ENCODE data around the gene SPATS2L.

SPATS2L gene

GRCh38 chr2:200305797-200306195 is 697 bp upstream of the SPATS2L start:
- Histone ChIP-seq H3K36me3 (ENCODE audit: control insufficient read depth, insufficient read depth, low read length) (no peaks in the 10 kb centered on the region), H3K27me3 (replicated peaks; ENCODE audit: control insufficient read depth, insufficient read depth, low read length) (no peaks in the 10 kb centered on the region), H3K4me3 (replicated peaks; ENCODE audit: low read depth, low read length) (peak overlapping the region; percentile 80)
- no peak for TF ChIP-seq CTCF (IDR thresholded peaks at IDR 0.05; ENCODE audit: insufficient read depth, low read length, poor library complexity, severe bottlenecking)
- peak; percentile 35 for DNase-seq (ENCODE audit: extremely low read depth, insufficient read length)

GRCh38 chr2:200306931-200307723 is 634 bp downstream of the SPATS2L start:
- DNase-seq (ENCODE audit: extremely low read depth, insufficient read length), result peak; percentile 68
- no peak for TF ChIP-seq CTCF (IDR thresholded peaks at IDR 0.05; ENCODE audit: insufficient read depth, low read length, poor library complexity, severe bottlenecking)
- no peaks in the 10 kb centered on the region for H3K36me3 ChIP-seq (ENCODE audit: control insufficient read depth, insufficient read depth, low read length)
- peak overlapping the region; percentile 80 for H3K4me3 ChIP-seq (replicated peaks; ENCODE audit: low read depth, low read length)
- H3K27me3 ChIP-seq (replicated peaks; ENCODE audit: control insufficient read depth, insufficient read depth, low read length), result no peaks in the 10 kb centered on the region

- peak overlapping the region; percentile 80 for H3K4me3 ChIP-seq (replicated peaks; ENCODE audit: low read depth, low read length)
- no peak for DNase-seq (ENCODE audit: extremely low read depth, insufficient read length)
- H3K36me3 ChIP-seq (ENCODE audit: control insufficient read depth, insufficient read depth, low read length), result no peaks in the 10 kb centered on the region
- no peaks in the 10 kb centered on the region for H3K27me3 ChIP-seq (replicated peaks; ENCODE audit: control insufficient read depth, insufficient read depth, low read length)
- no peak for TF ChIP-seq CTCF (IDR thresholded peaks at IDR 0.05; ENCODE audit: insufficient read depth, low read length, poor library complexity, severe bottlenecking)
These were observed 1.4 kb downstream of the SPATS2L start for GRCh38 chr2:200307724-200308545.

- H3K36me3 ChIP-seq (ENCODE audit: control insufficient read depth, insufficient read depth, low read length), result no peaks in the 10 kb centered on the region
- H3K4me3 ChIP-seq (replicated peaks; ENCODE audit: low read depth, low read length), result peak overlapping the region; percentile 8
- TF ChIP-seq CTCF (IDR thresholded peaks at IDR 0.05; ENCODE audit: insufficient read depth, low read length, poor library complexity, severe bottlenecking), result peak; percentile 11
- H3K27me3 ChIP-seq (replicated peaks; ENCODE audit: control insufficient read depth, insufficient read depth, low read length), result no peaks in the 10 kb centered on the region
- DNase-seq (ENCODE audit: extremely low read depth, insufficient read length), result no peak
These were observed 2.2 kb downstream of the SPATS2L start for GRCh38 chr2:200308546-200309295.

DNA sequence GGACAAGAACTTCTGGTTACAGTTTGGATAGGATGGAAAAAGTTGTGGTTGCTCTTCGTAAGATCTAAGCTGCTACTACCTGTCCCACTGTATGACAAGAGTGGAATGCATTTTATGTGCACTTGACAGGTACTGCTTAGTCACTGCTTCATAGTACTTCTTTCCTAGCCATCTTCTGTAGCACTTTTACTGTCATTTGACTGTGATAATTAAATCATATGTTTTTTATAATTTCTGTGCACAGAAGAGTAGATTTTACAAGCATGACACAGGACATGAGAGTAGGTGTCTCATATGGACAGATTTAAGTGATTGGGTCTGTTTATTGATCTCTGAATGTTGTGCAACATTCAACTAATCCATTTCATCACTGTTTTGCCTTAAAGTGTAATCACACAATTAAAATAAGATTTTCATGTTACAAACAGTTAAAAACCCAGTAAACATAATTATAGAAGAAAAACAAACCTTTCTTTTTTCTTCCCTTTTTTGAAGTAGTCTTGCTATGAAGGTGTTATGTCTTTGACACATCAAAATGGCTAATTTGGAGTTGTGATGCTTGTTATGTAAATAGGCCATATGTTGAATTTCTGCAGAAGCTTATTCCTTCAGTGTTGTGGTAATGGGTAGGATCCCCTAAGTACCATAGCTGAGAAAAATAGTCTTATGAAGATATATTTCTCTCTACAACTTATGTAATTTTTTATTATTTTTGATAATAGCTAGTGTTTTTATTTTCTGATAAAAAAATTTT is 3.0 kb downstream of the SPATS2L start:
- Histone ChIP-seq H3K36me3 (ENCODE audit: control insufficient read depth, insufficient read depth, low read length) (no peaks in the 10 kb centered on the region), H3K27me3 (replicated peaks; ENCODE audit: control insufficient read depth, insufficient read depth, low read length) (no peaks in the 10 kb centered on the region), H3K4me3 (replicated peaks; ENCODE audit: low read depth, low read length) (no peak overlapping the region)
- no peak for DNase-seq (ENCODE audit: extremely low read depth, insufficient read length)
- TF ChIP-seq CTCF (IDR thresholded peaks at IDR 0.05; ENCODE audit: insufficient read depth, low read length, poor library complexity, severe bottlenecking), result no peak

Measured in GM06990 (cell line).